Smooth muscle cell (in vitro differentiated cells): ENCODE measurements around the gene WDFY3. TPM values are rescaled to one million over a fixed set of nuclear protein-coding genes. Genes with fewer than 3 reads are reported as not detected.

Experiments used
- DNase-seq: peaks from one replicate; lab custom pipeline; 2025; ENCODE audit not compliant: unreplicated experiment; lab: John Stamatoyannopoulos, UW
- H2AFZ ChIP-seq: fragments of 200-600 bp; sonication (generic); 2 replicates; pipeline ENCODE4 v1.6.0; 2016; ENCODE audit warnings: antibody characterized with exemption, low read depth, mild to moderate bottlenecking
- H3F3A ChIP-seq: fragments of 200-600 bp; sonication (generic); 2 replicates; pipeline ENCODE4 v1.6.0; 2017; ENCODE audit warnings: antibody characterized with exemption, low read depth
- H3K27ac ChIP-seq: fragments of 200-600 bp; sonication (generic); 2 replicates; pipeline ENCODE4 v1.5.1; 2016; ENCODE audit warnings: low read depth, mild to moderate bottlenecking
- H3K27me3 ChIP-seq: fragments of 200-600 bp; sonication (generic); 2 replicates; pipeline ENCODE4 v1.6.1; 2016; ENCODE audit warnings: low read depth, mild to moderate bottlenecking
- H3K36me3 ChIP-seq: fragments of 200-600 bp; sonication (generic); 2 replicates; pipeline ENCODE4 v1.5.1; 2016; ENCODE audit warnings: low read depth
- H3K4me1 ChIP-seq: fragments of 200-600 bp; sonication (generic); 2 replicates; pipeline ENCODE4 v1.5.1; 2016; ENCODE audit warnings: low read depth
- H3K4me2 ChIP-seq: fragments of 200-600 bp; sonication (generic); 2 replicates; pipeline ENCODE4 v1.6.0; 2016; ENCODE audit warnings: mild to moderate bottlenecking
- H3K4me3 ChIP-seq: fragments of 200-600 bp; sonication (generic); 2 replicates; pipeline ENCODE4 v1.5.1; 2016; ENCODE audit warnings: mild to moderate bottlenecking
- H3K79me2 ChIP-seq: fragments of 200-600 bp; sonication (generic); 2 replicates; pipeline ENCODE4 v1.6.0; 2016; ENCODE audit warnings: low read depth, mild to moderate bottlenecking
- H3K9ac ChIP-seq: fragments of 200-600 bp; sonication (generic); 2 replicates; pipeline ENCODE4 v1.6.0; 2016; ENCODE audit warnings: low read depth
- H3K9me3 ChIP-seq: fragments of 200-600 bp; sonication (generic); replicated peaks from 2 replicates; pipeline ENCODE4 v1.5.1; 2016; ENCODE audit warnings: low read depth
- H4K20me1 ChIP-seq: fragments of 200-600 bp; sonication (generic); 2 replicates; pipeline ENCODE4 v1.6.0; 2016; ENCODE audit warnings: low read depth
- CTCF ChIP-seq: fragments of 200-600 bp; sonication (generic); IDR thresholded peaks from 2 replicates; pipeline ENCODE4 v1.5.1; 2017; ENCODE audit warnings: borderline replicate concordance, mild to moderate bottlenecking, antibody characterized with exemption; ENCODE audit not compliant: insufficient read depth, poor library complexity, severe bottlenecking
- WGBS: methylation state at CpG from one replicate; pipeline ENCODE4 v1.1.7; 2016; ENCODE audit warnings: low lambda C conversion rate; 5-methylcytosine and 5-hydroxymethylcytosine counted together
- polyA plus RNA-seq: library from polyadenylated mRNA; unstranded; fragments of >200 nt; fragmentation: Nextera tagmentation; extraction: Ambion mirVana; gene quantifications from 2 replicates; pipeline ENCODE4 v1.2.1, GENCODE V29; 2016
- total RNA-seq: library from RNA; depleted of rRNA; stranded (reverse); fragments of >200 nt; gene quantifications from 2 replicates; pipeline ENCODE4 v1.2.3, GENCODE V29; 2014

WDFY3 gene
- total and polyA plus RNA-seq, 2 experiments from 2014 or later, result 4.0 to 63.9 TPM

GRCh38 chr4:84660606-84661005 is 305.9 kb downstream of the WDFY3 start:
- H3K4me2 ChIP-seq, result no peak overlapping the region
- no peaks in the 10 kb centered on the region for H3F3A ChIP-seq
- no peak overlapping the region for H2AFZ ChIP-seq
- H3K27me3 ChIP-seq, result no peaks in the 10 kb centered on the region
- no peaks in the 10 kb centered on the region for H4K20me1 ChIP-seq
- no peaks in the 10 kb centered on the region for H3K4me1 ChIP-seq
- H3K27ac ChIP-seq, result no peak overlapping the region
- WGBS, result 98% methylated on average over 3 of the region's 3 CpGs
- H3K9me3 ChIP-seq, result no peaks in the 10 kb centered on the region
- no peak overlapping the region for H3K4me3 ChIP-seq
- no peaks in the 10 kb centered on the region for H3K36me3 ChIP-seq
- DNase-seq, result no peak
- TF ChIP-seq CTCF, result no peak
- H3K79me2 ChIP-seq, result no peaks in the 10 kb centered on the region
- H3K9ac ChIP-seq, result no peak overlapping the region

GRCh38 chr4:84652478-84652877 is 314.0 kb downstream of the WDFY3 start:
- Histone ChIP-seq H3K4me1 (peaks cover under 1% of the 10 kb centered on the region), H2AFZ (no peak overlapping the region), H3K4me3 (no peak overlapping the region), H3K36me3 (no peaks in the 10 kb centered on the region), H3F3A (no peaks in the 10 kb centered on the region), H3K9me3 (no peaks in the 10 kb centered on the region), H3K27me3 (no peaks in the 10 kb centered on the region), H4K20me1 (no peaks in the 10 kb centered on the region), H3K4me2 (no peak overlapping the region), H3K9ac (no peak overlapping the region), H3K27ac (no peak overlapping the region), H3K79me2 (no peaks in the 10 kb centered on the region)
- 96% methylated on average over 4 of the region's 4 CpGs for WGBS
- DNase-seq, result no peak
- no peak for TF ChIP-seq CTCF

GRCh38 chr4:84651499-84651898 is 315.0 kb downstream of the WDFY3 start:
- TF ChIP-seq CTCF, result no peak
- H3K27me3 ChIP-seq, result no peaks in the 10 kb centered on the region
- no peak overlapping the region for H3K9ac ChIP-seq
- no peak for DNase-seq
- H3K4me1 ChIP-seq, result peaks cover 3% of the 10 kb centered on the region
- H3K27ac ChIP-seq, result no peak overlapping the region
- WGBS, result 100% methylated on average over 1 of the region's 1 CpG
- H3K79me2 ChIP-seq, result no peaks in the 10 kb centered on the region
- no peak overlapping the region for H2AFZ ChIP-seq
- no peaks in the 10 kb centered on the region for H3K36me3 ChIP-seq
- no peaks in the 10 kb centered on the region for H4K20me1 ChIP-seq
- H3K9me3 ChIP-seq, result no peaks in the 10 kb centered on the region
- H3K4me2 ChIP-seq, result no peak overlapping the region
- no peaks in the 10 kb centered on the region for H3F3A ChIP-seq
- H3K4me3 ChIP-seq, result no peak overlapping the region

GRCh38 chr4:84648863-84649647 is 317.4 kb downstream of the WDFY3 start:
- no peak overlapping the region for H3K9ac ChIP-seq

More at GRCh38 chr4:84648863-84649647, 317.4 kb downstream of the WDFY3 start:
- Histone ChIP-seq H4K20me1 (no peaks in the 10 kb centered on the region), H3F3A (no peaks in the 10 kb centered on the region), H3K27ac (no peak overlapping the region), H3K4me2 (no peak overlapping the region), H3K36me3 (no peaks in the 10 kb centered on the region), H3K27me3 (no peaks in the 10 kb centered on the region), H3K79me2 (no peaks in the 10 kb centered on the region), H2AFZ (no peak overlapping the region), H3K4me3 (no peak overlapping the region), H3K9me3 (no peaks in the 10 kb centered on the region), H3K4me1 (peaks cover 3% of the 10 kb centered on the region)
- no peak for TF ChIP-seq CTCF
- DNase-seq, result no peak
- 87% methylated on average over 10 of the region's 10 CpGs for WGBS
